ENCODE measurements around the gene ZDHHC8.
A peak's percentile ranks its signal among the peaks of the same experiment; 100 is the strongest.

The ZDHHC8 gene

DNA sequence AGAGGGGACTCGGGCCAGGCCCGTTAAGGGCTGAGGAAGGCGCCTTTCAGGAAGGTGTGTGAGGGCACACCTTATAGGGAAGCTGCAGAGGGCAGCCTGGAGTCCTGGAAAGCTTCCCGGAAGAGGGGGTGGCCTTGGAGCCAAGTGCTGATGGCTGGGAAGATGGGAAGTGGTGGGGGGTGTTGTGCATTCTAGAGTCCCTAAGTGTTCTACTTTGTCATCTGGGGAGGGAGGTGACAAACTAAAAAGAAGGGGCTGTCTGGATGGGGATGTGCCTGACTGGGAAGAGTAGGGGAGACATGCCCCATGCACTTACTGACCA lies 6.8 kb downstream of the ZDHHC8 start:
- no peak for DNase-seq (ENCODE audit: low read depth)
- TF ChIP-seq, protein P1, sequence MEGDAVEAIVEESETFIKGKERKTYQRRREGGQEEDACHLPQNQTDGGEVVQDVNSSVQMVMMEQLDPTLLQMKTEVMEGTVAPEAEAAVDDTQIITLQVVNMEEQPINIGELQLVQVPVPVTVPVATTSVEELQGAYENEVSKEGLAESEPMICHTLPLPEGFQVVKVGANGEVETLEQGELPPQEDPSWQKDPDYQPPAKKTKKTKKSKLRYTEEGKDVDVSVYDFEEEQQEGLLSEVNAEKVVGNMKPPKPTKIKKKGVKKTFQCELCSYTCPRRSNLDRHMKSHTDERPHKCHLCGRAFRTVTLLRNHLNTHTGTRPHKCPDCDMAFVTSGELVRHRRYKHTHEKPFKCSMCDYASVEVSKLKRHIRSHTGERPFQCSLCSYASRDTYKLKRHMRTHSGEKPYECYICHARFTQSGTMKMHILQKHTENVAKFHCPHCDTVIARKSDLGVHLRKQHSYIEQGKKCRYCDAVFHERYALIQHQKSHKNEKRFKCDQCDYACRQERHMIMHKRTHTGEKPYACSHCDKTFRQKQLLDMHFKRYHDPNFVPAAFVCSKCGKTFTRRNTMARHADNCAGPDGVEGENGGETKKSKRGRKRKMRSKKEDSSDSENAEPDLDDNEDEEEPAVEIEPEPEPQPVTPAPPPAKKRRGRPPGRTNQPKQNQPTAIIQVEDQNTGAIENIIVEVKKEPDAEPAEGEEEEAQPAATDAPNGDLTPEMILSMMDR (IDR thresholded peaks at IDR 0.05; ENCODE audit: control insufficient read depth, extremely low read depth, insufficient read depth) = peak; percentile 27; the same call in 1 of the 2 replicates
- no peak overlapping the region for H3K4me3 ChIP-seq (ENCODE audit: low read depth, low read length)

DNA sequence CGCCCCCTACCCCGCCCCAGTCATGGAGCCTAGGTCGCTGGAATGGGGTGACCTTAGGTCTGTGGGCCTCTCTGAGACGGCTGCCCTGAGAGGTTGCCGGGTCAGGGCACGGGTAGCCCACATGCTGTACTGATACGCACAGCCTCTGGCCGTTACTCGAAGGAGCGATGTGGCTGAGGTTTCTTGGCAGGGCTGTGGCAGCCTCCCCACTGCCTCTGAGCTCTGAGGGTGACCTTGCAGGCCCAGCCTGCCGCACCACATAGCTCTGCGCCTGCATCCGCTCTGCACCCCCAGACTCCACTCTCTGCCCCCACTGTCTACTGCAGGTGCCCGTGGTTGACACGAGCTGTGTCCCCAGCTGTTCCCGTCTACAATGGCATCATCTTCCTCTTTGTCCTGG lies 7.3 kb downstream of the ZDHHC8 start:
- H3K4me3 ChIP-seq (ENCODE audit: low read depth, low read length) = no peak overlapping the region
- no peak for DNase-seq (ENCODE audit: low read depth)
- TF ChIP-seq, protein P1 (IDR thresholded peaks at IDR 0.05; ENCODE audit: control insufficient read depth, extremely low read depth, insufficient read depth) = no peak

DNA sequence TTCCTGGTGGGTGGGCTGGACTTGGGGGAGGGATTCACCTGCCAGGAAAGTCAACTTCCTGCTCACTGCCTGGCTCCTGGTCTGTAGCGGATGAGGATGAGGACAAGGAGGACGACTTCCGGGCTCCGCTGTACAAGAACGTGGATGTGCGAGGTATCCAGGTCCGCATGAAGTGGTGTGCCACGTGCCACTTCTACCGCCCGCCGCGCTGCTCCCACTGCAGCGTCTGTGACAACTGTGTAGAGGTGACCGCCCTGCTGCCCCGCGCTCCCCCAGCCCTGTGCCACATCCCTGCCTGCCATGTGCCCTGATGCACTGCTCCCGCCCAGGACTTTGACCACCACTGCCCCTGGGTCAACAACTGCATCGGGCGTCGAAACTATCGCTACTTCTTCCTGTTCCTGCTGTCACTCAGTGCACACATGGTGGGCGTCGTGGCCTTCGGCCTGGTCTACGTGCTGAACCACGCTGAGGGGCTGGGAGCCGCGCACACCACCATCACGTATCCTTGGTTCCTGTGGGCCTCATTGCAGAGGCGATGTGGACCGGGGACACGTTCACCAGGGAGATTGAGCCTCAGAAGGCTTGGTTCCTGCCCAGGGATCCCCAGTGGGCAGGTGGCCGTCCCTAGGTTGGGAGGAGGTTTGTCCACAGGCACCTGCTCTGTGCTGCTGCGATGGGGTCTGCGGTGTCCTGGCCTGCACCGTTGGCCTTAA lies 7.9 kb downstream of the ZDHHC8 start:
- H3K4me3 ChIP-seq (ENCODE audit: low read depth, low read length) = no peak overlapping the region
- TF ChIP-seq, protein P1 (IDR thresholded peaks at IDR 0.05; ENCODE audit: control insufficient read depth, extremely low read depth, insufficient read depth) = no peak
- DNase-seq (ENCODE audit: low read depth) = no peak

GRCh38 chr22:20140107-20140445 lies 8.5 kb downstream of the ZDHHC8 start:
- no peak for DNase-seq (ENCODE audit: low read depth)
- TF ChIP-seq, protein P1 (IDR thresholded peaks at IDR 0.05; ENCODE audit: control insufficient read depth, extremely low read depth, insufficient read depth) = no peak
- H3K4me3 ChIP-seq (ENCODE audit: low read depth, low read length) = no peak overlapping the region

GRCh38 chr22:20140521-20140964 lies 8.9 kb downstream of the ZDHHC8 start:
- no peak for DNase-seq (ENCODE audit: low read depth)

DNA sequence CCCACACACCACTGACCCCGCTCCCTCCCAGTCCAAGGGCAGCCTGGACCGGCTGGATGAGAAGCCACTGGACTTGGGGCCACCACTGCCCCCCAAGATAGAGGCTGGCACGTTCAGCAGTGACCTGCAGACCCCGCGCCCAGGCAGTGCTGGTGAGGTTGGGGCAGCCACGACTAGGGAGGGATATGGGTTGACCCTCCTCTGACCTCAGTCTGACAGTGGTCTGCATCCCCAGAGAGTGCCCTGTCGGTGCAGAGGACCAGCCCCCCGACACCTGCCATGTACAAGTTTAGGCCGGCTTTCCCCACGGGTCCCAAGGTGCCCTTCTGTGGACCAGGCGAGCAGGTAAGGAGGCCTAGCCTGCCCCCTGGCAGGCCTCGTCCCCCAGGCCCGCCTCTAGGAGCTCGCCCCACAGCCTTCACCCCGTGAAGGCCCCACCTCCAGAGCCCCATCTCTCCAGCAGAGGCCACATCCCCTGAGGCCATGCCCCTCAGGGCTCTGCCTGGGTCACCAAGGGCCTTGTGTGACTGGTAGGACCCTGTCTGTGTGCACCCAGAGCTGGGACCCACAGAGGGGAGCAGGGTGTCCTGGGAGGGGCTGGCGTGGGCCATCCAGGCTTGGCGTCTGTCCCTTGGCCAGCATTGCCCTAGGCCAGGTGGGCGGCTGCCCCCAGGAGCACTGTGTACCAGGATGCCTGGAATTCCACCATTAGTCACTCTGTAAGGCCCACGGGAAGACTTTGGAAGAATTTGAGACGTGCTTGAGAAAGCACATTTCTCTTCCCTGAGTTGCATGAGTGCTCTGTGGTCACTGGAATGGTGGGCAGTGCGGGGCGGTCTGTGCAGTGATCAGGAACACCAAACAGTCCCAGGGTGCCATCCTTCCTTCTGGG lies 9.8 kb downstream of the ZDHHC8 start:
- H3K4me3 ChIP-seq (ENCODE audit: low read depth, low read length) = no peak overlapping the region
- DNase-seq (ENCODE audit: low read depth) = no peak
- TF ChIP-seq, protein P1 (IDR thresholded peaks at IDR 0.05; ENCODE audit: control insufficient read depth, extremely low read depth, insufficient read depth) = no peak

More at GRCh38 chr22:20140521-20140964, 8.9 kb downstream of the ZDHHC8 start:
- TF ChIP-seq, protein P1 (IDR thresholded peaks at IDR 0.05; ENCODE audit: control insufficient read depth, extremely low read depth, insufficient read depth) = no peak
- H3K4me3 ChIP-seq (ENCODE audit: low read depth, low read length) = no peak overlapping the region
